HEK293 (cell line): ENCODE data around the gene MTX2.
"Not testable (repeated sequence)": the region's sequence is repeated elsewhere in the genome, so short reads cannot be mapped to it uniquely, and the experiment has no call there.

Experiments used
- CTCF ChIA-PET: fragments of 350-600 bp; formaldehyde crosslinking; extraction: SDS; loops from one replicate; lab custom pipeline; 2021; ENCODE audit warnings: antibody characterized with exemption; lab: Yijun Ruan, JAX
- POLR2A ChIA-PET: fragments of 300-600 bp; formaldehyde crosslinking; extraction: SDS; loops from one replicate; lab custom pipeline; 2020; ENCODE audit warnings: antibody characterized with exemption, inconsistent platforms; lab: Yijun Ruan, JAX
- H3K27ac ChIP-seq: fragments of 200-500 bp; sonication (Bioruptor generic); 2 replicates; pipeline ENCODE4 v1.5.1; 2014; ENCODE audit warnings: low read depth, low read length, control low read depth, inconsistent platforms; ENCODE audit errors: extremely low read depth
- H3K36me3 ChIP-seq, 2 experiments: fragments of 200-500 bp in 1 of 2; sonication (Bioruptor generic) in 1 of 2; 1 replicate in 1 of 2; 2 replicates in 1 of 2; pipeline ENCODE4 v1.5.1; 2014 to 2017; ENCODE audit warnings: inconsistent platforms in 2 of 2, low read length in 2 of 2; ENCODE audit not compliant: control insufficient read depth in 2 of 2, insufficient read depth in 1 of 2
- H3K4me1 ChIP-seq: fragments of 200-500 bp; sonication (Bioruptor generic); 2 replicates; pipeline ENCODE4 v1.5.1; 2014; ENCODE audit warnings: mild to moderate bottlenecking, low read length, inconsistent platforms; ENCODE audit not compliant: control insufficient read depth, insufficient read depth
- H3K4me3 ChIP-seq: 2 replicates; pipeline ENCODE4 v1.5.1; 2011; ENCODE audit warnings: low read depth, mild to moderate bottlenecking, control low read depth, low read length, moderate library complexity
- H3K9me3 ChIP-seq: fragments of 200-500 bp; sonication (Bioruptor generic); 2 replicates; pipeline ENCODE4 v1.5.1; 2014; ENCODE audit warnings: low read depth, low read length, inconsistent platforms; ENCODE audit not compliant: control insufficient read depth, insufficient read depth
- EGR2 ChIP-seq: fragments of 450-650 bp; formaldehyde crosslinking; IDR thresholded peaks from 2 replicates; pipeline ENCODE4 v1.5.1; 2016; ENCODE audit warnings: low read depth, missing biosample characterization, missing genetic modification characterization
- OSR2 ChIP-seq: fragments of 450-650 bp; formaldehyde crosslinking; IDR thresholded peaks from 2 replicates; pipeline ENCODE4 v1.5.1; 2016; ENCODE audit warnings: missing biosample characterization, missing genetic modification characterization
- PRDM1 ChIP-seq: fragments of 450-650 bp; formaldehyde crosslinking; IDR thresholded peaks from 2 replicates; pipeline ENCODE4; 2016; ENCODE audit warnings: missing biosample characterization, missing genetic modification characterization
- SP2 ChIP-seq: fragments of 450-650 bp; formaldehyde crosslinking; IDR thresholded peaks from 2 replicates; pipeline ENCODE4 v1.5.1; 2016; ENCODE audit warnings: missing biosample characterization, missing genetic modification characterization
- ZIC2 ChIP-seq: fragments of 450-650 bp; formaldehyde crosslinking; IDR thresholded peaks from 2 replicates; pipeline ENCODE4 v1.5.1; 2016; ENCODE audit warnings: missing biosample characterization, missing genetic modification characterization
- ZNF302 ChIP-seq: fragments of 450-650 bp; formaldehyde crosslinking; IDR thresholded peaks from 2 replicates; pipeline ENCODE4 v1.5.1; 2016; ENCODE audit warnings: missing biosample characterization, missing genetic modification characterization, low read depth
- ZNF354C ChIP-seq: fragments of 450-650 bp; formaldehyde crosslinking; IDR thresholded peaks from 2 replicates; pipeline ENCODE4 v1.5.1; 2016; ENCODE audit warnings: missing biosample characterization, missing genetic modification characterization, low read depth, borderline replicate concordance
- ZNF610 ChIP-seq: fragments of 450-650 bp; formaldehyde crosslinking; IDR thresholded peaks from 2 replicates; pipeline ENCODE4 v1.5.1; 2016; ENCODE audit warnings: missing biosample characterization, missing genetic modification characterization, borderline replicate concordance
- ZNF624 ChIP-seq: fragments of 450-650 bp; formaldehyde crosslinking; IDR thresholded peaks from 2 replicates; pipeline ENCODE4 v1.5.1; 2017; ENCODE audit warnings: missing biosample characterization, missing genetic modification characterization
- ZSCAN16 ChIP-seq: fragments of 450-650 bp; formaldehyde crosslinking; IDR thresholded peaks from 2 replicates; pipeline ENCODE4 v1.5.1; 2016; ENCODE audit warnings: missing biosample characterization, missing genetic modification characterization
- ZSCAN5A ChIP-seq: fragments of 450-650 bp; formaldehyde crosslinking; IDR thresholded peaks from 2 replicates; pipeline ENCODE4 v1.5.1; 2016; ENCODE audit warnings: missing biosample characterization, missing genetic modification characterization
- TF ChIP-seq, protein P1 (sequence below): fragments of 450-650 bp; formaldehyde crosslinking; IDR thresholded peaks from 2 replicates; pipeline ENCODE4 v1.5.1; 2017; ENCODE audit warnings: missing biosample characterization, missing genetic modification characterization
- TF ChIP-seq, protein P2 (sequence below): fragments of 450-650 bp; formaldehyde crosslinking; IDR thresholded peaks from 2 replicates; pipeline ENCODE4 v1.5.1; 2016; ENCODE audit warnings: missing biosample characterization, missing genetic modification characterization
- TF ChIP-seq, protein P3 (sequence below): fragments of 450-650 bp; formaldehyde crosslinking; IDR thresholded peaks from 2 replicates; pipeline ENCODE4 v1.5.1; 2016; ENCODE audit warnings: missing biosample characterization, missing genetic modification characterization

The MTX2 gene

GRCh38 chr2:176364273-176364977 lies 95.2 kb downstream of the MTX2 start (continued):
- TF ChIP-seq, protein P1, sequence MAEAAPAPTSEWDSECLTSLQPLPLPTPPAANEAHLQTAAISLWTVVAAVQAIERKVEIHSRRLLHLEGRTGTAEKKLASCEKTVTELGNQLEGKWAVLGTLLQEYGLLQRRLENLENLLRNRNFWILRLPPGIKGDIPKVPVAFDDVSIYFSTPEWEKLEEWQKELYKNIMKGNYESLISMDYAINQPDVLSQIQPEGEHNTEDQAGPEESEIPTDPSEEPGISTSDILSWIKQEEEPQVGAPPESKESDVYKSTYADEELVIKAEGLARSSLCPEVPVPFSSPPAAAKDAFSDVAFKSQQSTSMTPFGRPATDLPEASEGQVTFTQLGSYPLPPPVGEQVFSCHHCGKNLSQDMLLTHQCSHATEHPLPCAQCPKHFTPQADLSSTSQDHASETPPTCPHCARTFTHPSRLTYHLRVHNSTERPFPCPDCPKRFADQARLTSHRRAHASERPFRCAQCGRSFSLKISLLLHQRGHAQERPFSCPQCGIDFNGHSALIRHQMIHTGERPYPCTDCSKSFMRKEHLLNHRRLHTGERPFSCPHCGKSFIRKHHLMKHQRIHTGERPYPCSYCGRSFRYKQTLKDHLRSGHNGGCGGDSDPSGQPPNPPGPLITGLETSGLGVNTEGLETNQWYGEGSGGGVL (tag by site-specific recombination) = no peak
- TF ChIP-seq PRDM1 (tag by site-specific recombination) = no peak
- TF ChIP-seq, all 188 proteins: peak for 0

GRCh38 chr2:176368349-176368748 lies 99.1 kb downstream of the MTX2 start:
- Histone ChIP-seq H3K36me3 (no peaks in the 10 kb centered on the region; a peak in 1 of 3 replicates), H3K9me3 (no peaks in the 10 kb centered on the region), H3K27ac (no peak overlapping the region), H3K4me1 (peaks cover 2% of the 10 kb centered on the region; the same call in 1 of the 2 replicates), H3K4me3 (no peak overlapping the region)
- ChIA-PET POLR2A (no interaction called here), CTCF (no interaction called here)
- TF ChIP-seq ZNF354C = no peak
- TF ChIP-seq ZNF610 (tag by site-specific recombination) = peak; percentile 99

DNA sequence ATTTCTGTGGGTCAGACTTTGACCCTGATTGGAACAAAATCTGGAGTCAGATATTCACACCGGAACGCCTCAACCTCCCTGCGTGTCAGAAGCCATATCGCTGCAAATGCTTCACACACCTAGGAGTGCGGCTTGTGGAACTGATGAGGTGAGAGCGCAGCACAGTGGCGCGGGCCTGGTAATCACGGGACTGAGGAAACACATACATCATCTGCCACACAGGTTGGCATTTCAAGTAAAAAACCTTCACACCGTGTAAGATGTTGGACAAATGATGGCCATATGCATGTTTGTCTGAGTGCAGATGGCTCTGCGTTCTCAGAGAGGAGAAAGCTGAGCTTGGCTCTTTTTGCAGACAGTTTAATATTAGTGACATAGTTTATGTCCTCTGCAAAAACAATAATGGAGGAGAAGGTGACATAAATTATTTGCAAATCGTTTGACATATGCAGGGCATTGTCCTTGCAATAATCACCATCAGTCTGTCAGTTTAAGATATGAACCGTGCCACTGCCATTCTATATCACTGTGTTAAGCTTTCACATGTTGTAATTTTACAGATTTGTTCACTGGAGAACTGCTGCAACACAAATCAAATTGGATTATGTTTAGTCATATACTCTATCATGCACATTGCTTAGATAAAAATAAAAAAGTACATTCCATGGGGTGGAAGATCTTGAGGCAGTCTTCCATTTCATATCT lies 101.4 kb downstream of the MTX2 start:
- H3K9me3 ChIP-seq = no peaks in the 10 kb centered on the region
- H3K27ac ChIP-seq = no peak overlapping the region
- H3K36me3 ChIP-seq = no peaks in the 10 kb centered on the region; a peak in 1 of 3 replicates
- ChIA-PET CTCF (interaction anchor here (0.7 to 0.9 kb wide), 2 partner anchors 80 to 281 kb away, joined by 3 to 5 read pairs; no protein-coding TSS in a partner anchor), POLR2A (no interaction called here)
- H3K4me3 ChIP-seq = no peak overlapping the region
- TF ChIP-seq ZIC2 (tag by site-specific recombination) (no peak), ZSCAN16 (no peak), OSR2 (tag by site-specific recombination) (no peak), ZNF624 (no peak), ZSCAN5A (tag by site-specific recombination) (no peak), EGR2 (tag by site-specific recombination) (no peak), ZNF610 (tag by site-specific recombination) (no peak), ZNF302 (no peak), SP2 (tag by site-specific recombination) (no peak)
- TF ChIP-seq, protein P2, sequence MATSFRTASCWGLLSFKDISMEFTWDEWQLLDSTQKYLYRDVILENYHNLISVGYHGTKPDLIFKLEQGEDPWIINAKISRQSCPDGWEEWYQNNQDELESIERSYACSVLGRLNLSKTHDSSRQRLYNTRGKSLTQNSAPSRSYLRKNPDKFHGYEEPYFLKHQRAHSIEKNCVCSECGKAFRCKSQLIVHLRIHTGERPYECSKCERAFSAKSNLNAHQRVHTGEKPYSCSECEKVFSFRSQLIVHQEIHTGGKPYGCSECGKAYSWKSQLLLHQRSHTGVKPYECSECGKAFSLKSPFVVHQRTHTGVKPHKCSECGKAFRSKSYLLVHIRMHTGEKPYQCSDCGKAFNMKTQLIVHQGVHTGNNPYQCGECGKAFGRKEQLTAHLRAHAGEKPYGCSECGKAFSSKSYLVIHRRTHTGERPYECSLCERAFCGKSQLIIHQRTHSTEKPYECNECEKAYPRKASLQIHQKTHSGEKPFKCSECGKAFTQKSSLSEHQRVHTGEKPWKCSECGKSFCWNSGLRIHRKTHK (tag by site-specific recombination) = no peak
- TF ChIP-seq, protein P3, sequence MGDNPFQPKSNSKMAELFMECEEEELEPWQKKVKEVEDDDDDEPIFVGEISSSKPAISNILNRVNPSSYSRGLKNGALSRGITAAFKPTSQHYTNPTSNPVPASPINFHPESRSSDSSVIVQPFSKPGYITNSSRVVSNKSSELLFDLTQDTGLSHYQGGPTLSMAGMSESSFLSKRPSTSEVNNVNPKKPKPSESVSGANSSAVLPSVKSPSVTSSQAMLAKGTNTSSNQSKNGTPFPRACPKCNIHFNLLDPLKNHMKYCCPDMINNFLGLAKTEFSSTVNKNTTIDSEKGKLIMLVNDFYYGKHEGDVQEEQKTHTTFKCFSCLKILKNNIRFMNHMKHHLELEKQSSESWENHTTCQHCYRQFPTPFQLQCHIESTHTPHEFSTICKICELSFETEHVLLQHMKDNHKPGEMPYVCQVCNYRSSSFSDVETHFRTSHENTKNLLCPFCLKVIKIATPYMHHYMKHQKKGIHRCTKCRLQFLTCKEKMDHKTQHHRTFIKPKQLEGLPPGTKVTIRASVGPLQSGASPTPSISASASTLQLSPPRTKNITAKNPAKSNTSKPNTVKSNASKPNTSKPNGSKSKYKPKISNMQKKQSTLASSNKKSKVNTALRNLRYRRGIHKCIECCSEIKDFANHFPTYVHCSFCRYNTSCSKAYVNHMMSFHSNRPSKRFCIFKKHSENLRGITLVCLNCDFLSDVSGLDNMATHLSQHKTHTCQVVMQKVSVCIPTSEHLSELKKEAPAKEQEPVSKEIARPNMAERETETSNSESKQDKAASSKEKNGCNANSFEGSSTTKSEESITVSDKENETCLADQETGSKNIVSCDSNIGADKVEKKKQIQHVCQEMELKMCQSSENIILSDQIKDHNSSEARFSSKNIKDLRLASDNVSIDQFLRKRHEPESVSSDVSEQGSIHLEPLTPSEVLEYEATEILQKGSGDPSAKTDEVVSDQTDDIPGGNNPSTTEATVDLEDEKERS (tag by site-specific recombination) = no peak
- peaks cover 2% of the 10 kb centered on the region; the same call in 1 of the 2 replicates for H3K4me1 ChIP-seq

- H3K4me3 ChIP-seq, H3K27ac ChIP-seq, POLR2A ChIA-PET, H3K36me3 ChIP-seq, H3K4me1 ChIP-seq, H3K9me3 ChIP-seq: not testable (repeated sequence)
- CTCF ChIA-PET = interaction anchor here (0.6 to 0.7 kb wide), 2 partner anchors 136 to 519 kb away, joined by 3 to 11 read pairs; no protein-coding TSS in a partner anchor
Measured at GRCh38 chr2:176373155-176373554, 103.9 kb downstream of the MTX2 start.
